HepG2 (cell line): ENCODE data around the gene ELANE. TPM values are rescaled to one million over a fixed set of nuclear protein-coding genes. Genes with fewer than 3 reads are reported as not detected.

Experiments
- ATAC-seq: fragments of 200-7000 bp; cut with Tn5 transposase; 3 replicates; pipeline ENCODE4 v1.9.1; 2020; ENCODE audit warnings: mild to moderate bottlenecking, moderate library complexity
- BruUV-seq: library from RNA; stranded (reverse); fragments of 400-500 nt; replicated peaks from 2 replicates; lab custom pipeline; 2021; lab: Mats Ljungman, UMichigan
- CTCF ChIA-PET: fragments of 300-600 bp; formaldehyde crosslinking; extraction: SDS; loops from one replicate; lab custom pipeline; 2021; ENCODE audit warnings: low total read pairs, inconsistent platforms, low intra/inter-chr PET ratio; lab: Yijun Ruan, JAX
- POLR2A ChIA-PET: fragments of 350-600 bp; sonication (Branson Sonifier 250); formaldehyde crosslinking; loops from one replicate; lab custom pipeline; 2020; ENCODE audit warnings: antibody characterized with exemption, inconsistent platforms; lab: Yijun Ruan, JAX
- DNase-seq: peaks from one replicate; pipeline ENCODE4 v3.0.0-alpha.2; 2015; ENCODE audit warnings: low spot score
- FAIRE-seq: peaks from 3 replicates; lab custom pipeline; 2011; peaks lifted over from hg19 to GRCh38; lab: Jason Lieb, UNC
- H2AFZ ChIP-seq: one replicate; pipeline ENCODE4 v1.6.1; 2011; ENCODE audit warnings: low read length, inconsistent platforms
- H3K27ac ChIP-seq: fragments of 300-600 bp; 3 replicates; pipeline ENCODE4 v1.8.0; 2011; ENCODE audit warnings: mixed run types, mild to moderate bottlenecking, mixed read lengths, low read length, inconsistent platforms; ENCODE audit not compliant: insufficient read depth; ENCODE audit errors: extremely low read length
- H3K27me3 ChIP-seq, 2 experiments: fragments of 200-600 bp in 1 of 2; 2 replicates in 1 of 2; 3 replicates in 1 of 2; pipeline versions ENCODE4 v1.6.0 to v1.8.0; 2011; ENCODE audit warnings: low read length in 2 of 2, mild to moderate bottlenecking in 2 of 2, moderate library complexity in 2 of 2, inconsistent platforms in 1 of 2; ENCODE audit not compliant: insufficient read depth in 2 of 2, control insufficient read depth in 1 of 2
- H3K36me3 ChIP-seq, 2 experiments: fragments of 200-600 bp in 1 of 2; replicated peaks in 1 of 2; 2 replicates in 1 of 2; 3 replicates in 1 of 2; pipeline versions ENCODE4 v1.5.1 to v1.8.0; 2011; ENCODE audit warnings: low read length in 2 of 2, inconsistent platforms in 1 of 2; ENCODE audit not compliant: insufficient read depth in 2 of 2, control insufficient read depth in 1 of 2
- H3K4me1 ChIP-seq: 2 replicates; pipeline ENCODE4 v1.5.1; 2012; ENCODE audit warnings: low read length, inconsistent platforms; ENCODE audit not compliant: insufficient read depth
- H3K4me2 ChIP-seq: 2 replicates; pipeline ENCODE4 v1.6.0; 2011; ENCODE audit warnings: low read depth, low read length, inconsistent platforms
- H3K4me3 ChIP-seq, 3 experiments: fragments of 200-600 bp in 1 of 3; sonication (generic), shearing (Covaris generic) in 1 of 3; replicated peaks in 1 of 3; 2 replicates each; pipeline ENCODE4 v1.5.1; 2011 to 2016; ENCODE audit warnings: low read length in 3 of 3, inconsistent platforms in 2 of 3, low read depth in 2 of 3, mild to moderate bottlenecking in 2 of 3, control low read depth in 1 of 3, mixed read lengths in 1 of 3; ENCODE audit not compliant: insufficient read depth in 1 of 3
- H3K79me2 ChIP-seq: one replicate; pipeline ENCODE4 v1.6.1; 2011; ENCODE audit warnings: low read length, inconsistent platforms; ENCODE audit not compliant: insufficient read depth
- H3K9ac ChIP-seq: 2 replicates; pipeline ENCODE4 v1.6.0; 2011; ENCODE audit warnings: mild to moderate bottlenecking, low read depth, low read length, inconsistent platforms; ENCODE audit not compliant: insufficient read depth
- H3K9me3 ChIP-seq: 2 replicates; pipeline ENCODE4 v1.5.1; 2012; ENCODE audit warnings: mild to moderate bottlenecking, low read length
- H4K20me1 ChIP-seq: 2 replicates; pipeline ENCODE4 v1.6.0; 2011; ENCODE audit warnings: inconsistent platforms, mild to moderate bottlenecking, low read length, moderate library complexity; ENCODE audit not compliant: insufficient read depth
- CBFB ChIP-seq: sonication (generic); formaldehyde crosslinking; IDR thresholded peaks from 2 replicates; pipeline ENCODE4 v1.4.0; 2020; ENCODE audit warnings: missing genetic modification reagents
- GRHL1 ChIP-seq: sonication (generic); formaldehyde crosslinking; conservative IDR thresholded peaks from 2 replicates; pipeline ENCODE4 v1.8.0; 2022; ENCODE audit warnings: missing genetic modification reagents
- HDAC1 ChIP-seq: sonication (generic); formaldehyde crosslinking; IDR thresholded peaks from 2 replicates; pipeline ENCODE4 v1.5.1; 2020; ENCODE audit warnings: mild to moderate bottlenecking, missing genetic modification reagents
- IRX3 ChIP-seq: sonication (generic); formaldehyde crosslinking; IDR thresholded peaks from 2 replicates; pipeline ENCODE4 v1.8.1; 2023; ENCODE audit warnings: mild to moderate bottlenecking, low read depth, missing genetic modification reagents, borderline replicate concordance
- KDM6A ChIP-seq: IDR thresholded peaks from 2 replicates; pipeline ENCODE4 v1.6.1; 2016; ENCODE audit warnings: low read depth
- MIER2 ChIP-seq: IDR thresholded peaks from 2 replicates; pipeline ENCODE4 v1.6.1; 2016; ENCODE audit warnings: missing biosample characterization, missing genetic modification reagents
- MTF2 ChIP-seq: sonication (generic); formaldehyde crosslinking; IDR thresholded peaks from 2 replicates; pipeline ENCODE4 v1.5.0; 2020; ENCODE audit warnings: missing genetic modification reagents, borderline replicate concordance
- PCBP2 ChIP-seq: fragments of 200-400 bp; formaldehyde crosslinking; optimal IDR thresholded peaks from 2 replicates; pipeline ENCODE3; 2018; ENCODE audit warnings: low read length, low read depth; ENCODE audit not compliant: poor library complexity, severe bottlenecking
- SALL1 ChIP-seq: sonication (generic); formaldehyde crosslinking; IDR thresholded peaks from 2 replicates; pipeline ENCODE4 v1.8.0; 2022; ENCODE audit warnings: mild to moderate bottlenecking, missing genetic modification reagents
- SMAD9 ChIP-seq: sonication (generic); formaldehyde crosslinking; IDR thresholded peaks from 2 replicates; pipeline ENCODE4 v1.5.1; 2020; ENCODE audit warnings: mild to moderate bottlenecking, missing genetic modification reagents
- THAP8 ChIP-seq: sonication (generic); formaldehyde crosslinking; IDR thresholded peaks from 2 replicates; pipeline ENCODE4 v1.5.1; 2020; ENCODE audit warnings: missing genetic modification reagents, mild to moderate bottlenecking, borderline replicate concordance
- ZC3H13 ChIP-seq: sonication (generic); formaldehyde crosslinking; IDR thresholded peaks from 2 replicates; pipeline ENCODE4 v1.8.1; 2023; ENCODE audit warnings: mild to moderate bottlenecking, missing genetic modification reagents, moderate library complexity
- ZNF382 ChIP-seq: sonication (generic); formaldehyde crosslinking; IDR thresholded peaks from 2 replicates; pipeline ENCODE4 v1.5.0; 2020; ENCODE audit warnings: missing genetic modification reagents, mild to moderate bottlenecking, borderline replicate concordance
- WGBS: methylation state at CpG from one replicate; pipeline ENCODE4 v1.1.6; 2017; ENCODE audit warnings: low lambda C conversion rate; 5-methylcytosine and 5-hydroxymethylcytosine counted together
- in situ Hi-C: cut with HindIII; loops from 2 replicates; pipeline ENCODE4 v1.10.0; 2017; ENCODE audit warnings: low pct_unique_long_range_greater_than_20kb; ENCODE audit not compliant: extremely low pct_ligation_motif_present
- intact Hi-C: fragments of 100-400 bp; cut with micrococcal nuclease; formaldehyde crosslinking; loops from one replicate; pipeline ENCODE4 v1.10.0; 2022; ENCODE audit not compliant: unreplicated experiment
- polyA plus RNA-seq, 8 experiments: library from polyadenylated mRNA; depleted of rRNA in 3 of 8; stranded (reverse) in 7 of 8; unstranded in 1 of 8; fragments of >200 nt; fragmentation: Illumina TruSeq in 4 of 8; extraction: Trizol in 4 of 8; gene quantifications; 2 replicates each; pipeline versions ENCODE4 v1.2.1 to v1.2.3, GENCODE V29; 2011 to 2016; ENCODE audit warnings: low read depth in 4 of 8, missing spikeins in 1 of 8, mixed read lengths in 1 of 8; ENCODE audit not compliant: insufficient read depth in 1 of 8
- total RNA-seq, 5 experiments: library from RNA; depleted of rRNA; stranded (reverse); fragments of >200 nt; fragmentation: Illumina TruSeq; extraction: Trizol; gene quantifications; 2 replicates each; pipeline ENCODE4 v1.2.3, GENCODE V29; 2016; ENCODE audit warnings: low read depth in 1 of 5
- TF ChIP-seq, protein P1 (sequence below), 2 experiments: sonication (generic) in 1 of 2; formaldehyde crosslinking in 1 of 2; IDR thresholded peaks; 2 replicates each; pipeline versions ENCODE4 v1.4.0 to v1.6.1; 2018 to 2020; ENCODE audit warnings: missing genetic modification reagents in 2 of 2, borderline replicate concordance in 1 of 2, low read depth in 1 of 2, mild to moderate bottlenecking in 1 of 2, missing biosample characterization in 1 of 2

Gene ELANE
- total and polyA plus RNA-seq, 2 of the 13 experiments (the other 11 are each of a cell fraction or from before 2014, with no cell fraction given), result not detected

DNA sequence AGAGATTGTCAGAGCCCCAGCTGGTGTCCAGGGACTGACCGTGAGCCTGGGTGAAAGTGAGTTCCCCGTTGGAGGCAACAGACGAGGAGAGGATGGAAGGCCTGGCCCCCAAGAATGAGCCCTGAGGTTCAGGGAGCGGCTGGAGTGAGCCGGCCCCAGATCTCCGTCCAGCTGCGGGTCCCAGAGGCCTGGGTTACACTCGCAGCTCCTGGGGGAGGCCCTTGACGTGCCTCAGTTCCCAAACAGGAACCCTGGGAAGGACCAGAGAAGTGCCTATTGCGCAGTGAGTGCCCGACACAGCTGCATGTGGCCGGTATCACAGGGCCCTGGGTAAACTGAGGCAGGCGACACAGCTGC, 1.1 kb upstream of the ELANE start:
- BruUV-seq, result no TSS peak
- no peak for FAIRE-seq
- POLR2A ChIA-PET, result interaction anchor here (0.9 to 1.1 kb wide), 2 partner anchors 52 to 69 kb away, joined by 3 to 4 read pairs; no protein-coding TSS in a partner anchor

GRCh38 chr19:853014-853585, 997 bp downstream of the ELANE start:
- CTCF ChIA-PET, result no interaction called here
- intact Hi-C loops, result no loop called here
- no peak overlapping the region for H3K27ac ChIP-seq

More for the DNA sequence above, 1.1 kb upstream of the ELANE start:
- DNase-seq (no peak), ATAC-seq (no peak)
- CTCF ChIA-PET, result no interaction called here
- Histone ChIP-seq H3K4me3 (peak overlapping the region in 1 of 3 experiments; percentile 24; a peak in 1 of 6 replicates), H3K79me2 (no peaks in the 10 kb centered on the region), H3K36me3 (no peaks in the 10 kb centered on the region), H3K27me3 (peaks cover 10 to 45% of the 10 kb centered on the region in 2 experiments), H2AFZ (no peak overlapping the region), H3K9me3 (no peaks in the 10 kb centered on the region), H4K20me1 (no peaks in the 10 kb centered on the region), H3K4me1 (peaks cover 18% of the 10 kb centered on the region; the same call in 1 of the 2 replicates), H3K9ac (no peak overlapping the region), H3K27ac (no peak overlapping the region), H3K4me2 (peak overlapping the region; percentile 54; the same call in 1 of the 2 replicates)
- in situ Hi-C loops, result loop anchor here (10.0 kb wide), 1 partner anchor 86 kb away; no protein-coding TSS in a partner anchor
- intact Hi-C loops, result no loop called here
- WGBS, result 9% methylated on average over 9 of the region's 13 CpGs
- TF ChIP-seq MTF2 (0 out of 2 replicates have a peak, but pooled peaks have one; percentile 3), HDAC1 (no peak), SALL1 (0 out of 2 replicates have a peak, but pooled peaks have one; percentile 6)

More at GRCh38 chr19:853014-853585, 997 bp downstream of the ELANE start:
- 70% methylated on average over 31 of the region's 67 CpGs for WGBS
- in situ Hi-C loops, result loop anchor here (10.0 kb wide), 1 partner anchor 88 kb away; no protein-coding TSS in a partner anchor
- BruUV-seq, result no TSS peak
- Histone ChIP-seq H3K9ac (no peak overlapping the region), H3K27me3 (peaks cover 2 to 23% of the 10 kb centered on the region in 2 experiments; a peak in 4 of 5 replicates), H3K4me1 (peaks cover 11% of the 10 kb centered on the region; the same call in 1 of the 2 replicates), H3K79me2 (no peaks in the 10 kb centered on the region), H3K4me2 (no peak overlapping the region), H3K9me3 (no peaks in the 10 kb centered on the region), H3K4me3 (no peak overlapping the region), H2AFZ (no peak overlapping the region), H3K36me3 (no peaks in the 10 kb centered on the region), H4K20me1 (no peaks in the 10 kb centered on the region)
- no peak for TF ChIP-seq THAP8 (CRISPR knock-in tag)
- no peak for TF ChIP-seq PCBP2
- no peak for TF ChIP-seq ZC3H13
- no peak for TF ChIP-seq KDM6A (CRISPR knock-in tag)
- no peak for TF ChIP-seq GRHL1
- TF ChIP-seq CBFB (CRISPR knock-in tag), result no peak
- no peak for TF ChIP-seq IRX3 (CRISPR knock-in tag)
- TF ChIP-seq MIER2 (CRISPR knock-in tag), result no peak
- TF ChIP-seq, protein P1, sequence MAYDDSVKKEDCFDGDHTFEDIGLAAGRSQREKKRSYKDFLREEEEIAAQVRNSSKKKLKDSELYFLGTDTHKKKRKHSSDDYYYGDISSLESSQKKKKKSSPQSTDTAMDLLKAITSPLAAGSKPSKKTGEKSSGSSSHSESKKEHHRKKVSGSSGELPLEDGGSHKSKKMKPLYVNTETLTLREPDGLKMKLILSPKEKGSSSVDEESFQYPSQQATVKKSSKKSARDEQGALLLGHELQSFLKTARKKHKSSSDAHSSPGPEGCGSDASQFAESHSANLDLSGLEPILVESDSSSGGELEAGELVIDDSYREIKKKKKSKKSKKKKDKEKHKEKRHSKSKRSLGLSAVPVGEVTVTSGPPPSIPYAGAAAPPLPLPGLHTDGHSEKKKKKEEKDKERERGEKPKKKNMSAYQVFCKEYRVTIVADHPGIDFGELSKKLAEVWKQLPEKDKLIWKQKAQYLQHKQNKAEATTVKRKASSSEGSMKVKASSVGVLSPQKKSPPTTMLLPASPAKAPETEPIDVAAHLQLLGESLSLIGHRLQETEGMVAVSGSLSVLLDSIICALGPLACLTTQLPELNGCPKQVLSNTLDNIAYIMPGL (CRISPR knock-in tag; IDR thresholded peaks at IDR 0.05; ENCODE audit: borderline replicate concordance in 1 of 2, low read depth in 1 of 2), result no peak
- no peak for TF ChIP-seq SMAD9 (CRISPR knock-in tag)
- TF ChIP-seq ZNF382, result no peak
- ATAC-seq (no peak), FAIRE-seq (no peak), DNase-seq (no peak)
- POLR2A ChIA-PET, result no interaction called here
